Body of pancreas (tissue), 4 donors: ENCODE measurements around the gene APOL1.

Source experiments
- CTCF ChIP-seq, 7 experiments: fragments of 450-650 bp in 4 of 7; fragments of 200-600 bp in 3 of 7; sonication (generic) in 3 of 7; IDR thresholded peaks; one replicate each; pipeline ENCODE4 v1.5.1; 2016 to 2019; ENCODE audit warnings: antibody characterized with exemption in 7 of 7
- POLR2A ChIP-seq, 3 donors: fragments of 450-650 bp; IDR thresholded peaks; one replicate each; pipeline ENCODE4 v1.6.1; 2016; ENCODE audit warnings: antibody characterized with exemption in 3 of 3, mild to moderate bottlenecking in 2 of 3

- no peak for TF ChIP-seq CTCF (IDR thresholded peaks at IDR 0.05)
- TF ChIP-seq POLR2A (IDR thresholded peaks at IDR 0.05), result no peak
Measured at GRCh38 chr22:36228944-36229343, 24.0 kb upstream of the APOL1 start.
